Raji (cell line): Measurements from ENCODE around the gene HDGFL3.

Source experiments
- POLR2A ChIP-seq: IDR thresholded peaks from 2 replicates; pipeline ENCODE4 v1.6.1; 2011; ENCODE audit warnings: low read depth, low read length, control low read depth; ENCODE audit not compliant: insufficient read depth

HDGFL3 gene

GRCh38 chr15:83115831-83116565, 91.6 kb downstream of the HDGFL3 start:
- no peak for TF ChIP-seq POLR2A

GRCh38 chr15:83115410-83115809, 92.2 kb downstream of the HDGFL3 start:
- no peak for TF ChIP-seq POLR2A

GRCh38 chr15:83114856-83115255, 92.8 kb downstream of the HDGFL3 start:
- TF ChIP-seq POLR2A, result no peak

- TF ChIP-seq POLR2A, result no peak
Measured at GRCh38 chr15:83113881-83114674, 93.5 kb downstream of the HDGFL3 start.

- TF ChIP-seq POLR2A, result no peak
Measured at GRCh38 chr15:83112956-83113299, 94.7 kb downstream of the HDGFL3 start.

GRCh38 chr15:83112233-83112955, 95.2 kb downstream of the HDGFL3 start:
- no peak for TF ChIP-seq POLR2A

GRCh38 chr15:83111149-83111548, 96.5 kb downstream of the HDGFL3 start:
- no peak for TF ChIP-seq POLR2A

- TF ChIP-seq POLR2A, result no peak
Measured at GRCh38 chr15:83110381-83110780, 97.2 kb downstream of the HDGFL3 start.

GRCh38 chr15:83109532-83109931, 98.1 kb downstream of the HDGFL3 start:
- TF ChIP-seq POLR2A, result no peak

GRCh38 chr15:83108266-83109219, 99.1 kb downstream of the HDGFL3 start:
- TF ChIP-seq POLR2A, result peak; percentile 29; the same call in 1 of the 2 replicates

GRCh38 chr15:83107841-83108181, 99.8 kb downstream of the HDGFL3 start:
- no peak for TF ChIP-seq POLR2A

- TF ChIP-seq POLR2A, result no peak
Measured at GRCh38 chr15:83106994-83107840, 100.4 kb downstream of the HDGFL3 start, which contains the start of gene TM6SF1. TM6SF1 (plus strand) TSS chr15:83107645; CDS start chr15:83107681, 36 bp downstream.

- TF ChIP-seq POLR2A, result no peak
Measured at GRCh38 chr15:83105440-83105839, 102.2 kb downstream of the HDGFL3 start.

- no peak for TF ChIP-seq POLR2A
Measured at GRCh38 chr15:83104141-83104540, 103.5 kb downstream of the HDGFL3 start.

- no peak for TF ChIP-seq POLR2A
Measured at GRCh38 chr15:83102346-83102745, 105.3 kb downstream of the HDGFL3 start.
